RWPE2 (cell line): ENCODE results near the gene ATXN3.

Experiments
- ATAC-seq: fragments of 200-7000 bp; cut with Tn5 transposase; 3 replicates; pipeline ENCODE4 v1.9.1; 2021; ENCODE audit warnings: low read depth
- DNase-seq: peaks from one replicate; pipeline ENCODE4 v3.0.0-alpha.2; 2020; ENCODE audit warnings: low spot score
- H3K27ac ChIP-seq: fragments of 450-650 bp; 2 replicates; pipeline ENCODE4 v1.5.1; 2017; ENCODE audit warnings: mild to moderate bottlenecking; ENCODE audit not compliant: poor library complexity, severe bottlenecking
- H3K27me3 ChIP-seq: fragments of 250-450 bp; sonication (Bioruptor Pico); 2 replicates; pipeline ENCODE4 v1.5.1; 2021; ENCODE audit warnings: mild to moderate bottlenecking, moderate library complexity; ENCODE audit not compliant: insufficient read depth, poor library complexity, severe bottlenecking
- H3K36me3 ChIP-seq: fragments of 250-450 bp; sonication (Bioruptor Pico); 2 replicates; pipeline ENCODE4 v1.5.1; 2020; ENCODE audit warnings: low read depth, mild to moderate bottlenecking, moderate library complexity
- H3K4me1 ChIP-seq: fragments of 250-450 bp; sonication (Bioruptor Pico); 2 replicates; pipeline ENCODE4 v1.5.1; 2021; ENCODE audit warnings: mild to moderate bottlenecking, moderate library complexity; ENCODE audit not compliant: insufficient read depth, poor library complexity, severe bottlenecking
- H3K4me3 ChIP-seq: fragments of 250-450 bp; sonication (Bioruptor Pico); 2 replicates; pipeline ENCODE4 v1.5.1; 2021; ENCODE audit warnings: mild to moderate bottlenecking, moderate library complexity; ENCODE audit not compliant: severe bottlenecking
- H3K9me3 ChIP-seq: fragments of 250-450 bp; sonication (Bioruptor Pico); 2 replicates; pipeline ENCODE4 v1.5.1; 2021; ENCODE audit warnings: mild to moderate bottlenecking, moderate library complexity; ENCODE audit not compliant: severe bottlenecking
- CTCF ChIP-seq: fragments of 450-650 bp; IDR thresholded peaks from one replicate; pipeline ENCODE4 v1.5.1; 2017; ENCODE audit warnings: mild to moderate bottlenecking, moderate library complexity; ENCODE audit not compliant: poor library complexity, severe bottlenecking

Gene ATXN3

GRCh38 chr14:92106143-92106926 lies at the start of gene ATXN3:
ATXN3 (minus strand) TSS chr14:92106582; CDS start chr14:92106552, 30 bp downstream.
- H3K4me3 ChIP-seq = peak within 1 kb of the TSS; percentile 95
- no peaks in the 10 kb centered on the region for H3K27me3 ChIP-seq
- peak; percentile 90 for ATAC-seq
- H3K9me3 ChIP-seq = no peaks in the 10 kb centered on the region
- peak; percentile 98 for TF ChIP-seq CTCF
- H3K4me1 ChIP-seq = peaks cover 10% of the 10 kb centered on the region
- peak; percentile 100 for DNase-seq
- peak within 1 kb of the TSS; percentile 67 for H3K27ac ChIP-seq
- H3K36me3 ChIP-seq = no peaks in the 10 kb centered on the region

GRCh38 chr14:92154283-92154942 lies 48.0 kb upstream of the ATXN3 start:
- Histone ChIP-seq H3K9me3 (no peaks in the 10 kb centered on the region), H3K4me1 (no peaks in the 10 kb centered on the region), H3K27me3 (no peaks in the 10 kb centered on the region), H3K4me3 (no peak overlapping the region), H3K36me3 (peaks cover 97% of the 10 kb centered on the region), H3K27ac (no peak overlapping the region)
- ATAC-seq = no peak
- TF ChIP-seq CTCF = no peak
- DNase-seq = no peak

- no peaks in the 10 kb centered on the region for H3K9me3 ChIP-seq
- no peak overlapping the region for H3K27ac ChIP-seq
- H3K27me3 ChIP-seq = no peaks in the 10 kb centered on the region
- TF ChIP-seq CTCF = no peak
- H3K36me3 ChIP-seq = peaks cover 97% of the 10 kb centered on the region
- no peak overlapping the region for H3K4me3 ChIP-seq
- no peak for ATAC-seq
- no peak for DNase-seq
- H3K4me1 ChIP-seq = no peaks in the 10 kb centered on the region
Observed at GRCh38 chr14:92153581-92153980, 47.2 kb upstream of the ATXN3 start.

GRCh38 chr14:92144708-92145107 lies 38.3 kb upstream of the ATXN3 start:
- no peak for DNase-seq
- no peaks in the 10 kb centered on the region for H3K9me3 ChIP-seq
- no peak overlapping the region for H3K4me3 ChIP-seq
- H3K27ac ChIP-seq = no peak overlapping the region
- no peaks in the 10 kb centered on the region for H3K27me3 ChIP-seq
- no peak for ATAC-seq
- no peaks in the 10 kb centered on the region for H3K4me1 ChIP-seq
- H3K36me3 ChIP-seq = peaks cover 100% of the 10 kb centered on the region
- TF ChIP-seq CTCF = no peak

- Histone ChIP-seq H3K27ac (no peak overlapping the region), H3K27me3 (no peaks in the 10 kb centered on the region), H3K9me3 (no peaks in the 10 kb centered on the region), H3K4me1 (no peaks in the 10 kb centered on the region), H3K36me3 (peaks cover 100% of the 10 kb centered on the region), H3K4me3 (no peak overlapping the region)
- no peak for DNase-seq
- no peak for ATAC-seq
- no peak for TF ChIP-seq CTCF
Observed at GRCh38 chr14:92143962-92144361, 37.6 kb upstream of the ATXN3 start.
